Suprapubic skin (tissue), 4 donors: ENCODE results near the gene TGFB3. TPM values are rescaled to one million over a fixed set of nuclear protein-coding genes. Genes with fewer than 3 reads are reported as not detected.
"Not testable (repeated sequence)": the region's sequence is repeated elsewhere in the genome, so short reads cannot be mapped to it uniquely, and the experiment has no call there.

Experiments
- DNase-seq, 2 donors: peaks; one replicate each; pipeline ENCODE4 v3.0.0-alpha.2; 2019; ENCODE audit warnings: low spot score in 2 of 2
- H3K27ac ChIP-seq: fragments of 200-600 bp; sonication (generic); one replicate; pipeline ENCODE4 v1.5.1; 2019
- H3K27me3 ChIP-seq: fragments of 200-600 bp; sonication (generic); one replicate; pipeline ENCODE4 v1.5.1; 2019
- H3K36me3 ChIP-seq: fragments of 200-600 bp; sonication (generic); one replicate; pipeline ENCODE4 v1.5.1; 2019
- H3K4me1 ChIP-seq: fragments of 200-600 bp; sonication (generic); one replicate; pipeline ENCODE4 v1.5.1; 2019
- H3K4me3 ChIP-seq: fragments of 200-600 bp; sonication (generic); one replicate; pipeline ENCODE4 v1.5.1; 2019; ENCODE audit warnings: mild to moderate bottlenecking
- H3K9me3 ChIP-seq: fragments of 200-600 bp; sonication (generic); one replicate; pipeline ENCODE4 v1.5.1; 2019
- CTCF ChIP-seq, 2 donors: fragments of 200-600 bp in 1 of 2; fragments of 450-650 bp in 1 of 2; sonication (generic) in 1 of 2; IDR thresholded peaks; one replicate each; pipeline ENCODE4 v1.5.1; 2016 to 2019; ENCODE audit warnings: antibody characterized with exemption in 2 of 2, mild to moderate bottlenecking in 1 of 2, moderate library complexity in 1 of 2
- EP300 ChIP-seq: sonication (generic); formaldehyde crosslinking; IDR thresholded peaks from one replicate; pipeline ENCODE4 v1.6.1; 2017; ENCODE audit warnings: antibody characterized with exemption
- POLR2A ChIP-seq, 2 donors: fragments of 450-650 bp; IDR thresholded peaks; one replicate each; pipeline ENCODE4 v1.6.1; 2017; ENCODE audit warnings: antibody characterized with exemption in 2 of 2, mild to moderate bottlenecking in 2 of 2, moderate library complexity in 2 of 2
- POLR2AphosphoS5 ChIP-seq, 3 donors: sonication (generic); formaldehyde crosslinking; IDR thresholded peaks; one replicate each; pipeline ENCODE4 v1.6.1; 2017; ENCODE audit warnings: antibody characterized with exemption in 3 of 3
- WGBS: methylation state at CpG from one replicate; pipeline ENCODE4 v1.1.5; 2018; 5-methylcytosine and 5-hydroxymethylcytosine counted together
- total RNA-seq, 4 donors: library from RNA; depleted of rRNA; stranded (reverse); fragments of >200 nt; gene quantifications; one replicate each; pipeline ENCODE4 v1.1.0, GENCODE V29; 2016

TGFB3 gene
- total RNA-seq, 4 donors from 2014 or later, result 3.3 to 6.4 (median 5.0) TPM

- no peak for TF ChIP-seq POLR2AphosphoS5 (IDR thresholded peaks at IDR 0.05)
- no peak for TF ChIP-seq CTCF (IDR thresholded peaks at IDR 0.05)
- no peak for TF ChIP-seq EP300
- no peak for TF ChIP-seq POLR2A (IDR thresholded peaks at IDR 0.05)
- H3K27ac ChIP-seq, result no peak overlapping the region
- H3K4me3 ChIP-seq, result no peak overlapping the region
- 89% methylated on average over 6 of the region's 6 CpGs for WGBS
- H3K36me3 ChIP-seq, result no peaks in the 10 kb centered on the region
- H3K27me3 ChIP-seq, result no peaks in the 10 kb centered on the region
- no peak for DNase-seq
- no peaks in the 10 kb centered on the region for H3K9me3 ChIP-seq
- H3K4me1 ChIP-seq, result no peaks in the 10 kb centered on the region
Measured at GRCh38 chr14:75927564-75928087, 54.2 kb downstream of the TGFB3 start.

GRCh38 chr14:75926431-75927115 lies 55.2 kb downstream of the TGFB3 start:
- TF ChIP-seq POLR2AphosphoS5 (IDR thresholded peaks at IDR 0.05), result no peak
- no peak for TF ChIP-seq EP300
- no peak for TF ChIP-seq CTCF (IDR thresholded peaks at IDR 0.05)
- no peak for TF ChIP-seq POLR2A (IDR thresholded peaks at IDR 0.05)
- H3K4me3 ChIP-seq, result no peak overlapping the region
- H3K4me1 ChIP-seq, result no peaks in the 10 kb centered on the region
- no peak overlapping the region for H3K27ac ChIP-seq
- no peak for DNase-seq
- no peaks in the 10 kb centered on the region for H3K9me3 ChIP-seq
- H3K27me3 ChIP-seq, result no peaks in the 10 kb centered on the region
- H3K36me3 ChIP-seq, result no peaks in the 10 kb centered on the region
- 92% methylated on average over 4 of the region's 4 CpGs for WGBS

- WGBS, result 97% methylated on average over 21 of the region's 54 CpGs
- H3K4me3 ChIP-seq, H3K27ac ChIP-seq, DNase-seq, H3K9me3 ChIP-seq, H3K27me3 ChIP-seq, H3K36me3 ChIP-seq, H3K4me1 ChIP-seq: not testable (repeated sequence)
Measured at GRCh38 chr14:75925141-75925840, 56.5 kb downstream of the TGFB3 start.

GRCh38 chr14:75920421-75920820 lies 61.4 kb downstream of the TGFB3 start:
- WGBS, result 97% methylated on average over 4 of the region's 4 CpGs
- not testable (repeated sequence) for H3K27me3 ChIP-seq, H3K4me3 ChIP-seq

GRCh38 chr14:75917946-75918335 lies 63.9 kb downstream of the TGFB3 start:
- Histone ChIP-seq H3K4me3 (no peak overlapping the region), H3K4me1 (no peaks in the 10 kb centered on the region), H3K9me3 (no peaks in the 10 kb centered on the region), H3K36me3 (no peaks in the 10 kb centered on the region), H3K27me3 (no peaks in the 10 kb centered on the region), H3K27ac (no peak overlapping the region)
- TF ChIP-seq CTCF (IDR thresholded peaks at IDR 0.05) (no peak), POLR2A (IDR thresholded peaks at IDR 0.05) (no peak), POLR2AphosphoS5 (IDR thresholded peaks at IDR 0.05) (no peak), EP300 (no peak)
- 84% methylated on average over 1 of the region's 1 CpG for WGBS
- no peak for DNase-seq

More at GRCh38 chr14:75920421-75920820, 61.4 kb downstream of the TGFB3 start:
- not testable (repeated sequence) for H3K4me1 ChIP-seq, H3K9me3 ChIP-seq, H3K36me3 ChIP-seq, H3K27ac ChIP-seq, DNase-seq

GRCh38 chr14:75917322-75917945 lies 64.4 kb downstream of the TGFB3 start:
- no peak for DNase-seq
- H3K36me3 ChIP-seq, result no peaks in the 10 kb centered on the region
- no peak overlapping the region for H3K27ac ChIP-seq
- H3K4me3 ChIP-seq, result no peak overlapping the region
- no peak for TF ChIP-seq POLR2AphosphoS5 (IDR thresholded peaks at IDR 0.05)
- TF ChIP-seq EP300, result no peak
- TF ChIP-seq CTCF (IDR thresholded peaks at IDR 0.05), result no peak
- no peak for TF ChIP-seq POLR2A (IDR thresholded peaks at IDR 0.05)
- H3K4me1 ChIP-seq, result no peaks in the 10 kb centered on the region
- WGBS, result 89% methylated on average over 10 of the region's 10 CpGs
- H3K9me3 ChIP-seq, result no peaks in the 10 kb centered on the region
- H3K27me3 ChIP-seq, result no peaks in the 10 kb centered on the region
